IPS DF 6.9 (cell line): ENCODE data around the gene IMMP2L.

Source experiments
- DNase-seq: peaks from one replicate; pipeline ENCODE4 v3.0.0-alpha.2; 2013; ENCODE audit warnings: low read depth, low spot score
- H3K27ac ChIP-seq: one replicate; pipeline ENCODE4 v1.5.1; 2013; ENCODE audit warnings: low read length, control low read depth
- H3K27me3 ChIP-seq: 2 replicates; pipeline ENCODE4 v1.6.1; 2013; ENCODE audit warnings: mild to moderate bottlenecking, low read length; ENCODE audit not compliant: control insufficient read depth, insufficient read depth
- H3K36me3 ChIP-seq: 2 replicates; pipeline ENCODE4 v1.6.1; 2013; ENCODE audit warnings: low read length; ENCODE audit not compliant: control insufficient read depth, insufficient read depth
- H3K4me1 ChIP-seq: 2 replicates; pipeline ENCODE4 v1.6.1; 2013; ENCODE audit warnings: low read length; ENCODE audit not compliant: control insufficient read depth, insufficient read depth
- H3K4me3 ChIP-seq: 2 replicates; pipeline ENCODE4 v1.5.1; 2013; ENCODE audit warnings: mild to moderate bottlenecking, low read length
- H3K9me3 ChIP-seq: 2 replicates; pipeline ENCODE4 v1.6.1; 2013; ENCODE audit warnings: low read length, inconsistent platforms; ENCODE audit not compliant: control insufficient read depth, insufficient read depth
- WGBS: extraction: QIAGEN DNeasy Blood & Tissue Kit; methylation state at CpG from one replicate; pipeline ENCODE4 v1.1.7; 2013; ENCODE audit warnings: mixed read lengths, missing lambda C conversion rate; ENCODE audit not compliant: insufficient read length, insufficient coverage; 5-methylcytosine and 5-hydroxymethylcytosine counted together

IMMP2L gene

DNA sequence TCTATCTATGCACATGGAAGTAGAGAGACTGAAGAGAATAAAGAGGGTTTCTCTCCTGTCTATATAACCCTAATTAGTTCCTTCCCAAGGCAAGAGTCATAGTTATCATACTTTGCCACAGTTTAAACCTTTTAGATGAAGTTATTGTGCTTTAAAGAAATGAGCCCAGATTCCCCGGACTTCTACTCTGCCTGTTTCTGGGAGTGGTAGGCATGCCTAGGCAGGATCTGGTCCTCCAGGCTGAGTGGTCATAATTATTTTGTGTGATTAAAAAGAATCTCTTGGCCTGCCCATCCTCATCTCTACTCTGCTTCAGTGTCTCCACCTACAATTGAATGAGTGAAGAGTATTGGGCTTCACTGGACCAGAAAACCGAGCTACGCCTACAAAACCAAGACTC is 179.2 kb downstream of the IMMP2L start:
- H3K9me3 ChIP-seq, result no peaks in the 10 kb centered on the region
- no CpG with 5 or more reads among the region's 3 CpGs for WGBS
- no peak for DNase-seq
- H3K4me1 ChIP-seq, result no peaks in the 10 kb centered on the region
- no peaks in the 10 kb centered on the region for H3K27me3 ChIP-seq
- no peak overlapping the region for H3K27ac ChIP-seq
- no peak overlapping the region for H3K4me3 ChIP-seq
- no peaks in the 10 kb centered on the region for H3K36me3 ChIP-seq

DNA sequence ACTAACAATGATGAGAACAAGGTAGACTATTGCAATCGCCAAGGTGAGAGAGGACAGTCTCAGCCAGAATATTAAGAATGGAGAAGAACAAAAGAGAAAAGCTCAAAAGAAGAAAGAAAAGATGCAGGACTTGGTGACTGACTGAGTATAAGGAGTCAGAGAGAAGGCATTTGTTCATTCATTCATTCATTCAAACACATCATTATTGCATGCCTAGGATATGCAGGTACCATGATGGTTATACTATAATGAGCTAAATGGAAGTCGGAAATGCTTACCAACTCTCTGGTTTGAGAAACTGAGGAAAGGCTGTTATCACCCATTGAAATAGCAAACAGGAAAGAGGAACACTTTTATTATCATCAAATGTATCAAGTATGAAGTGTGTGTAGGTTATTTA is 180.7 kb downstream of the IMMP2L start:
- Histone ChIP-seq H3K36me3 (no peaks in the 10 kb centered on the region), H3K9me3 (no peaks in the 10 kb centered on the region), H3K4me3 (no peak overlapping the region), H3K27me3 (no peaks in the 10 kb centered on the region), H3K27ac (no peak overlapping the region), H3K4me1 (no peaks in the 10 kb centered on the region)
- no peak for DNase-seq
- WGBS, result no CpG with 5 or more reads among the region's 2 CpGs

DNA sequence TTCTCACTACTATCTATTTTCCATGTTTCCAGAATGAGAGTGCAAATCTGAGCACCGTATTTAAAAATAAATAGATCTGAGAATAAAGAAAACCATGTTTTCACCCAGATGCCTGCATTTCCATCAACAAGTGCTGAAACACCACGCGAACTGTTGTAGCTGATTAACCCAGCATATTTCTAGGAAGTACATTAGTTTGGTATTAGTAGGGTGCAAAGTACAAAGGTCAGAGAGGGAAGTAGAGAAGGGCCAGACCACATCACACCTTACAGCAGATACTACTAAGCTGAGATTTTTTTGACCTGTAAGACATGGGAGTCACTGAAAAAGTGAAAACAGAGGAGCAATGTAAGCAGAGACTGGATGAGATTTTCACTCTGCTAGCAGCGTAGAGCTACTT is 181.3 kb downstream of the IMMP2L start:
- H3K9me3 ChIP-seq, result no peaks in the 10 kb centered on the region
- no peak for DNase-seq
- H3K36me3 ChIP-seq, result no peaks in the 10 kb centered on the region
- no peaks in the 10 kb centered on the region for H3K4me1 ChIP-seq
- H3K27me3 ChIP-seq, result no peaks in the 10 kb centered on the region
- WGBS, result no CpG with 5 or more reads among the region's 4 CpGs
- no peak overlapping the region for H3K4me3 ChIP-seq
- H3K27ac ChIP-seq, result no peak overlapping the region

DNA sequence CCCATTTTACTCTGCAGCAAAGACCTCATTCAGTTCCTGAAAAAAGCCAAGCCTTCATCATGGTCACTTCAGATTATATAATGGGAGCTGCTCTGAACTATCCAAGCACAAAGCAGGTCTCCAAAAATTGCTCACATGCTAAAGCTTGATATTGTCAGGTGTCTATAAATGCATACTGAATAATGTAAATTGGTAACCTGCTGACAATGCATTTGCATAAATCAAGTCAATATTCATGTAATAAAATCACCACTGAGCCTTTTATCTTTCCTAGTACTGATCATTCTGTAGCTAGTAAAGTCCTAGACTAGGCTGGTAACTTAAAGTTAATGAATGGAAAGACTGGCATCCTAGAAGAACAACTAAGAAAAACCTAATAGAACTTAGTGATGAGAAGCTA is 188.3 kb downstream of the IMMP2L start:
- Histone ChIP-seq H3K27ac (no peak overlapping the region), H3K4me1 (no peaks in the 10 kb centered on the region), H3K27me3 (no peaks in the 10 kb centered on the region), H3K4me3 (no peak overlapping the region), H3K36me3 (no peaks in the 10 kb centered on the region), H3K9me3 (no peaks in the 10 kb centered on the region)
- DNase-seq, result no peak

DNA sequence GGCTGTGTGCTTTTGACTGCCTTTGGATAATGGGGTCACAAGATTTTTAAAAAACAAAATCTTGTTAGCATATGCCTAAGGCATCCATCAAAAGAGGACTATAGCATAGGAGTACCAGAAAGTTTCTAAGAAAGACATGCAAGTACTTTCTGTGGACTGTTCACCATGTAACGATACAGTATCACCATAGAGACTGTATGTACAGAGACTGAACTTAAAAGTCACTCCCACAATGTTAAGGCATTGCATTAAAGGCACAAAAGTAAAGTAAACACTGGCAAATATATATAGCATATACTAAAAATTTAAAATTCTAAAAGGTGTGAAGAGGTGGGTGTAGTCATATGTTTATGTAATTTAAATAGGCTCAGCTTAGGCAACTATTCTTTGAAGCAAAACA is 190.9 kb downstream of the IMMP2L start:
- no peak for DNase-seq
- no peaks in the 10 kb centered on the region for H3K27me3 ChIP-seq
- H3K4me1 ChIP-seq, result no peaks in the 10 kb centered on the region
- no peak overlapping the region for H3K4me3 ChIP-seq
- no peak overlapping the region for H3K27ac ChIP-seq
- no peaks in the 10 kb centered on the region for H3K9me3 ChIP-seq
- H3K36me3 ChIP-seq, result no peaks in the 10 kb centered on the region
- WGBS, result no CpG with 5 or more reads among the region's 1 CpG

DNA sequence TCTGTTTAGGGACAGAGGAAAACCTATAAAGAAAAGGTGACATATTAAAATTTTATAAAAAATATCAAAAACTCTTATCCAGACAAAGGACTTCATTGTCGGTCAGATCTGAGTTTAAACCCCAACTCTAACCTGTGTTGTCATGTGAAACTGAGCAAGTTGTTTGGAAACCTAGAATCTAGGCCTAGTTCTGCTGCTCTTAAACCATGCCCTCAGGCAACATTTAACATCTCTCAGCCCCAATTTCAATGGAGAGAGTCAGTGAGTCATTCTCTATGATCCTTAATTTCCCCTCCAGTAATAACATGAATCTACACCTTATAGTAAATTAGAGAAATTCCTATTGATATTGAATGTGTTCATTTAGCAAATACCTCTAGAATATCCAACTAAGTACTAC is 192.3 kb downstream of the IMMP2L start:
- DNase-seq, result no peak
- no peaks in the 10 kb centered on the region for H3K4me1 ChIP-seq
- H3K36me3 ChIP-seq, result no peaks in the 10 kb centered on the region
- no peaks in the 10 kb centered on the region for H3K9me3 ChIP-seq
- no peak overlapping the region for H3K4me3 ChIP-seq
- no CpG with 5 or more reads among the region's 1 CpG for WGBS
- H3K27ac ChIP-seq, result no peak overlapping the region
- no peaks in the 10 kb centered on the region for H3K27me3 ChIP-seq

DNA sequence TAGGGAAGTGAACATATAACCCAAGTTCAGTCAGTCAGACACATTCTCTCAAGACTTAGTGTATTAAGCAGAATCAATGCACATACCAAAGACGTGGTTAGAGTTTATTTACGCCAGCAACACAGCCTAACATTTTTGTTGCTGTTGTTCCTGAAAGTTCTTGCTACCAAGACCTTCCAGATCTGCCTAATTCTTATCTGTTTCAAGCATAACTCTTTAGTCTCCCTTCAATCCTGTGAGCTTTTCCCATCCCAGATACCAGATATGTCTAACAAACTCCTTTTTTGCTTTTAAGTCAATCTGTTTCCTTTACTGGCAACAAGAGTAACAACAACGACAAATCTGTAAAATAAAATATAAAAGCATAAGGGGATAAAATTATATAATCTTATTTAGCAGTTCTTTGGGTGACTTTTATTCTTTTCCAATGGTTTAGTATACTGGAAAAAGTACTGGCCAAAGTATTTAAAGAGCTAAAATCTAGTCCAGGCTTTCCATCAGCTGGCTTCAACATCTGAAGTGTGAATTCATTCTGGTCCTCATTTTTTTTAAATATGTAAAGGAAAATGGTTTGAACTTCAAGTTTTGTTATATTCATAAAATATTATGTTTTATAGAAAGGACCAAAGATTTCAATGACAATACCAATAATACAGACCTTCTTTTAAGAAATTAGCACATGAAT is 193.8 kb downstream of the IMMP2L start:
- H3K27ac ChIP-seq, result no peak overlapping the region
- no CpG with 5 or more reads among the region's 3 CpGs for WGBS
- no peaks in the 10 kb centered on the region; the same call in 1 of the 2 replicates for H3K4me1 ChIP-seq
- no peak for DNase-seq
- no peak overlapping the region for H3K4me3 ChIP-seq
- H3K9me3 ChIP-seq, result no peaks in the 10 kb centered on the region
- H3K36me3 ChIP-seq, result no peaks in the 10 kb centered on the region
- no peaks in the 10 kb centered on the region for H3K27me3 ChIP-seq

DNA sequence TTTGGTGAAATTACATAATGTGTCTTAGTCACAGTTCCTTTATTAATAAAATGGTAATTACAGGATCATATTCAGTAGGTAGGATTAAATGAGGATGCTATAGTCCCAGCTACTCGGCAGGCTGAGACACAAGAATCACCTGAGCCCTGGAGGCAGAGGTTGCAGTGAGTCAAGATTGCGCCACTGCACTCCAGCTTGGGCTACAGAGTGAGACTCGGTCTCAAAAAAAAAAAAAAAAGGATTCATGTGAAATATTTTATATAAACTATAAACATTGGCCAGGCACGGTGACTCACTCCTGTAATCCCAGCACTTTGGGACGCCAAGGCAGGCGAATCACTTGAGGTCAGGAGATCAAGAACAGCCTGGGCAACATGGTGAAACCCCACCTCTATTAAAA is 197.9 kb downstream of the IMMP2L start:
- H3K27me3 ChIP-seq, result no peaks in the 10 kb centered on the region
- WGBS, result no CpG with 5 or more reads among the region's 6 CpGs
- no peaks in the 10 kb centered on the region for H3K9me3 ChIP-seq
- no peak overlapping the region for H3K4me3 ChIP-seq
- no peaks in the 10 kb centered on the region; the same call in 1 of the 2 replicates for H3K4me1 ChIP-seq
- DNase-seq, result no peak
- H3K27ac ChIP-seq, result no peak overlapping the region
- H3K36me3 ChIP-seq, result no peaks in the 10 kb centered on the region

DNA sequence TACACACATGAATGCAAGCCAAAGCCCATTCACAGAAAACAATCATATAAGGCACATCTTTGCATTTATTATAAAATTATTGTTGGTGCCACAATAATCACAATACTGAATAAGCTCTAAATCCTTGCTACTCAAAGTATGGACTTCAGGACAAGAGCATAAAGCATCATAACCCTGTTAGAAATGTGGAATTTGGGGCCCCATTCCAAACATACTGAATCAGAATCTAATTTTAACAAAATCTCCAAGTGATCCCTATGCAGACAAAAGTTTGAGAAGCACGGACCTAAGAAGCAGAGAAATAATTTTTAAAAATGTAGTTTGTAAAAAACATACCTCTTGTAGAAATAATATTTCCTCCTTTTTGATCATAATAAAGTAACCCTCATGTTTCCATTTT is 199.2 kb downstream of the IMMP2L start:
- Histone ChIP-seq H3K4me1 (no peaks in the 10 kb centered on the region; the same call in 1 of the 2 replicates), H3K27me3 (no peaks in the 10 kb centered on the region), H3K27ac (no peak overlapping the region), H3K36me3 (no peaks in the 10 kb centered on the region), H3K4me3 (no peak overlapping the region), H3K9me3 (no peaks in the 10 kb centered on the region)
- DNase-seq, result no peak
- no CpG with 5 or more reads among the region's 1 CpG for WGBS

DNA sequence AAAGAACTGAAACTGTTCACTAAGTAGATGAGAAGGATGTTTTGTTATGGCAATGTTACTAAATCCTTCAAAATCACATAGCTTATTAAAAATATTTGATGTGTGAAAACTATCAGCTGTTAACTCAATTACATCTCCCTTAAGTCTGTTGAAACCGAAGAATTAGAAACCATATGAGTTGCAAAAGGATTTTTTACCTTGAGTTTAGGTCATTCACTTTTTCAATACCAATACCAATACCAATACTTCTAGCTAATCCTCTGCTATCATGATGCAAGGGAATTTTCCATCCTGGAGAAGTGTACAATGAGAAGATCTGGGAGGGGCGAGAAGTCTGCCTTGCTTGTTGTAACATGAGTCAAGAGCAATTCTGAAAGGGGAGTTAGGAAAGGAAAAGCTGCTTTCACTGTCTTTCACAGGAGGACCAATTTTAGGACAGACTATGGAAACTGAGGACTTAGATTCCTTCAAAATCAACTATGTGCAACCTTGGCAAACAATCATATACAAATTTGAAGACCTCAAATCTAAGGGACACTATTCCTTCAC is 199.7 kb downstream of the IMMP2L start:
- no peaks in the 10 kb centered on the region for H3K36me3 ChIP-seq
- no peaks in the 10 kb centered on the region for H3K27me3 ChIP-seq
- H3K27ac ChIP-seq, result no peak overlapping the region
- no peak overlapping the region for H3K4me3 ChIP-seq
- no peaks in the 10 kb centered on the region; the same call in 1 of the 2 replicates for H3K4me1 ChIP-seq
- WGBS, result no CpG with 5 or more reads among the region's 2 CpGs
- H3K9me3 ChIP-seq, result no peaks in the 10 kb centered on the region
- DNase-seq, result no peak

DNA sequence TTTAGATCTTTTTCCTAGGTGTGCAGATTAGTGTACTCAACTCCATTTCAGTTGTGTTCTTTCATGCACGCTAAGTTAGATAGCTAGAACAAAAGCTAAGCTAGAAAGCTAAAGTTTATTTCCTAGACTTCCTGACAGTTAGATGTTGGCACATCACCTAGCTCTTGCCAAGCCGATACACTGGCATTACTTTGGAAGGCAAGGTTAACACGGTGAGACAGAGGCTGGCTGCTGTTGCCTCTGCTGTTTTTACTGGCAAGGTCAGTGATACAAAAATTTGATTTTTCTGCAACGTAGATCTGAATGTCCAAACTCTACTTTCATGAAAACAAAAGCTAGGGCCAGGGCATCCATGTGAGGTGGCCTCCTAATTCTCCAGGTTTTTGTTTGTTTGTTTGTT is 203.4 kb downstream of the IMMP2L start:
- Histone ChIP-seq H3K4me1 (no peaks in the 10 kb centered on the region), H3K4me3 (no peak overlapping the region), H3K36me3 (no peaks in the 10 kb centered on the region), H3K9me3 (no peaks in the 10 kb centered on the region), H3K27me3 (no peaks in the 10 kb centered on the region), H3K27ac (no peak overlapping the region)
- no peak for DNase-seq
- no CpG with 5 or more reads among the region's 4 CpGs for WGBS
